ENCODE measurements around the gene DHRS7B.

Gene DHRS7B

GRCh38 chr17:21228111-21228510 lies 101.3 kb downstream of the DHRS7B start:
- TF ChIP-seq BHLHE40 (IDR thresholded peaks at IDR 0.05; ENCODE audit: borderline replicate concordance), result no peak
- TF ChIP-seq SUZ12 (IDR thresholded peaks at IDR 0.05), result no peak
- TF ChIP-seq TARDBP (IDR thresholded peaks at IDR 0.05), result no peak
- no peak for TF ChIP-seq NFRKB (IDR thresholded peaks at IDR 0.05)
- TF ChIP-seq ZNF384 (IDR thresholded peaks at IDR 0.05), result no peak
- no peak for TF ChIP-seq HDGF (IDR thresholded peaks at IDR 0.05; ENCODE audit: borderline replicate concordance)
- no peak for TF ChIP-seq FOXM1 (IDR thresholded peaks at IDR 0.05; ENCODE audit: borderline replicate concordance)
- TF ChIP-seq ARNT (IDR thresholded peaks at IDR 0.05), result no peak
- TF ChIP-seq L3MBTL2 (conservative IDR thresholded peaks at IDR 0.05), result no peak
- no peak for TF ChIP-seq SP1 (IDR thresholded peaks at IDR 0.05)
- no peak for TF ChIP-seq FOXK2 (IDR thresholded peaks at IDR 0.05)
- TF ChIP-seq CTBP1 (IDR thresholded peaks at IDR 0.05; ENCODE audit: borderline replicate concordance), result no peak
- no peak for TF ChIP-seq LEF1 (IDR thresholded peaks at IDR 0.05; ENCODE audit: borderline replicate concordance)
- POLR2A ChIA-PET, result no interaction called here
- CTCF ChIA-PET, result no interaction called here
- no peak for DNase-seq (ENCODE audit: extremely low spot score)

GRCh38 chr17:21228845-21229244 lies 102.1 kb downstream of the DHRS7B start:
- POLR2A ChIA-PET, result no interaction called here

GRCh38 chr17:21231533-21231932 lies 104.8 kb downstream of the DHRS7B start:
- no peak for TF ChIP-seq HDGF (IDR thresholded peaks at IDR 0.05; ENCODE audit: borderline replicate concordance)
- no peak for TF ChIP-seq ZNF384 (IDR thresholded peaks at IDR 0.05)
- no peak for TF ChIP-seq TARDBP (IDR thresholded peaks at IDR 0.05)
- no peak for TF ChIP-seq PKNOX1 (IDR thresholded peaks at IDR 0.05)
- no peak for TF ChIP-seq LEF1 (IDR thresholded peaks at IDR 0.05; ENCODE audit: borderline replicate concordance)
- no peak for TF ChIP-seq FOXA1 (IDR thresholded peaks at IDR 0.05)
- TF ChIP-seq ELF4 (IDR thresholded peaks at IDR 0.05), result no peak
- TF ChIP-seq FOXK2 (IDR thresholded peaks at IDR 0.05), result no peak
- no peak for TF ChIP-seq BHLHE40 (IDR thresholded peaks at IDR 0.05; ENCODE audit: borderline replicate concordance)
- no peak for TF ChIP-seq SP1 (IDR thresholded peaks at IDR 0.05)
- no peak for TF ChIP-seq L3MBTL2 (conservative IDR thresholded peaks at IDR 0.05)
- no peak for TF ChIP-seq FOXM1 (IDR thresholded peaks at IDR 0.05; ENCODE audit: borderline replicate concordance)
- no peak for TF ChIP-seq NFRKB (IDR thresholded peaks at IDR 0.05)
- TF ChIP-seq ARNT (IDR thresholded peaks at IDR 0.05), result no peak
- DNase-seq (ENCODE audit: extremely low spot score), result no peak
- ChIA-PET CTCF (no interaction called here), POLR2A (no interaction called here)

More at GRCh38 chr17:21228845-21229244, 102.1 kb downstream of the DHRS7B start:
- TF ChIP-seq NFRKB (IDR thresholded peaks at IDR 0.05) (no peak), TARDBP (IDR thresholded peaks at IDR 0.05) (no peak), SUZ12 (IDR thresholded peaks at IDR 0.05) (no peak), BHLHE40 (IDR thresholded peaks at IDR 0.05; ENCODE audit: borderline replicate concordance) (no peak), SP1 (IDR thresholded peaks at IDR 0.05) (no peak), LEF1 (IDR thresholded peaks at IDR 0.05; ENCODE audit: borderline replicate concordance) (no peak), ARNT (IDR thresholded peaks at IDR 0.05) (no peak), FOXM1 (IDR thresholded peaks at IDR 0.05; ENCODE audit: borderline replicate concordance) (no peak), FOXK2 (IDR thresholded peaks at IDR 0.05) (no peak), ELF4 (IDR thresholded peaks at IDR 0.05) (no peak), ZNF384 (IDR thresholded peaks at IDR 0.05) (no peak), HDGF (IDR thresholded peaks at IDR 0.05; ENCODE audit: borderline replicate concordance) (no peak), L3MBTL2 (conservative IDR thresholded peaks at IDR 0.05) (no peak), CTBP1 (IDR thresholded peaks at IDR 0.05; ENCODE audit: borderline replicate concordance) (no peak), FOXA1 (IDR thresholded peaks at IDR 0.05) (no peak), PKNOX1 (IDR thresholded peaks at IDR 0.05) (no peak)
- DNase-seq (ENCODE audit: extremely low spot score), result no peak
- CTCF ChIA-PET, result interaction anchor here (0.9 kb wide), 2 partner anchors 34 to 100 kb away, joined by 4 to 6 read pairs; no protein-coding TSS in a partner anchor

- ChIA-PET CTCF (no interaction called here), POLR2A (no interaction called here)
- no peak for TF ChIP-seq HDGF (IDR thresholded peaks at IDR 0.05; ENCODE audit: borderline replicate concordance)
- no peak for TF ChIP-seq FOXK2 (IDR thresholded peaks at IDR 0.05)
- TF ChIP-seq NFRKB (IDR thresholded peaks at IDR 0.05), result no peak
- TF ChIP-seq FOXA1 (IDR thresholded peaks at IDR 0.05), result no peak
- TF ChIP-seq ZNF384 (IDR thresholded peaks at IDR 0.05), result no peak
- no peak for DNase-seq (ENCODE audit: extremely low spot score)
Measured at GRCh38 chr17:21232033-21232749, 105.4 kb downstream of the DHRS7B start.

- POLR2A ChIA-PET, result no interaction called here
- TF ChIP-seq SUZ12 (IDR thresholded peaks at IDR 0.05), result no peak
- TF ChIP-seq HDGF (IDR thresholded peaks at IDR 0.05; ENCODE audit: borderline replicate concordance), result no peak
- TF ChIP-seq LEF1 (IDR thresholded peaks at IDR 0.05; ENCODE audit: borderline replicate concordance), result no peak
- no peak for TF ChIP-seq PKNOX1 (IDR thresholded peaks at IDR 0.05)
- no peak for TF ChIP-seq TARDBP (IDR thresholded peaks at IDR 0.05)
- no peak for TF ChIP-seq ARNT (IDR thresholded peaks at IDR 0.05)
- no peak for TF ChIP-seq FOXM1 (IDR thresholded peaks at IDR 0.05; ENCODE audit: borderline replicate concordance)
- no peak for TF ChIP-seq FOXA1 (IDR thresholded peaks at IDR 0.05)
- TF ChIP-seq ZNF384 (IDR thresholded peaks at IDR 0.05), result no peak
- TF ChIP-seq BHLHE40 (IDR thresholded peaks at IDR 0.05; ENCODE audit: borderline replicate concordance), result no peak
- no peak for TF ChIP-seq FOXK2 (IDR thresholded peaks at IDR 0.05)
- DNase-seq (ENCODE audit: extremely low spot score), result no peak
- CTCF ChIA-PET, result no interaction called here
Measured at GRCh38 chr17:21233581-21234347, 107.0 kb downstream of the DHRS7B start.

All from HEK293T (cell line).